GM19238 (cell line): Measurements from ENCODE around the gene GLDN.

ENCODE experiments used
- DNase-seq: peaks from one replicate; pipeline ENCODE4 v3.0.0; 2011; ENCODE audit warnings: low spot score; ENCODE audit not compliant: insufficient read length

The GLDN gene

GRCh38 chr15:51341366-51342226 is at the start of gene GLDN:
Gene GLDN, plus strand, starts transcription at chr15:51341655. Its CDS starts 30 bp downstream, at chr15:51341685.
- no peak for DNase-seq

DNA sequence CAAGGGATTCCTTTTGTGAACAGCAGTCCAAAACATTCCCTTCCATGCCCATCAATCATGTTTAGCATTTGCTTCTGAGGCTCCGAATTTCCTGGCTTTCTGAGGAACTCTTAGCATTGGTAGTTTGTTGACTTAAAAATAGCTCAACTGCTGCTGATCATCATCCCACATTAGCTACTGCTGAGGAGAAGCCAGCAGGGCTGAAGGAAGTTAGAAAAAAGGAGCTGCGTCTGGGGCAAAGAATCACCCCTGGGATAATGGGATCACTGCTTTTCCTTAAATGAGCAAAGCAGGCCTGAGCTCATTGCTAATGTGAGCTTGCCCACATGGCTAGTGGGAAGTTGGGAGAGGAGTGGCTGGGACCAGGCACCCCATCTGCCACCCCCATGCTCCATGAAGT is 42.8 kb upstream of the GLDN start:
- DNase-seq = no peak

GRCh38 chr15:51299187-51300015 is 42.1 kb upstream of the GLDN start:
- DNase-seq = no peak

DNA sequence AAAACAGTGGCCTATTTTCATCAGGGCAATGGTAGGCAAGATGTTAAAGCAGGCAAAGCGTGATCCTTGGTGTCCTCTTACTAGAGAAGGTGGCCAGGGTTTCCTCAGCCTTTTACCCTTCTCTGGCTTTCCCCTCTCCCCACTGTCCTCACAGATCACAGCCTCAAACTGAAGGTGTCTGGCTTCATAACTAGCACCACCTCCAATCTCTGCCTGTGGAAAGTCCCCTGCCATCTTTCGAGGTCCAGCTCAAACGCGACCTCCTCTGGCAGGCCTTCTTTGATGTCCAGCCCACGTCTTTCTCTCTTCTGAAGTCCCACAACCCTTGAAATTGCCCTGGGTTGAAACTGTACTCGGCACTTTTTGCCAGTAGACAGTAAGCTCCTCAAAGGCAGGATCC is 39.0 kb upstream of the GLDN start:
- DNase-seq = no peak

GRCh38 chr15:51303462-51303980 is 37.9 kb upstream of the GLDN start:
- no peak for DNase-seq

GRCh38 chr15:51307325-51307724 is 34.1 kb upstream of the GLDN start:
- no peak for DNase-seq

GRCh38 chr15:51307811-51308210 is 33.6 kb upstream of the GLDN start:
- DNase-seq = no peak

DNA sequence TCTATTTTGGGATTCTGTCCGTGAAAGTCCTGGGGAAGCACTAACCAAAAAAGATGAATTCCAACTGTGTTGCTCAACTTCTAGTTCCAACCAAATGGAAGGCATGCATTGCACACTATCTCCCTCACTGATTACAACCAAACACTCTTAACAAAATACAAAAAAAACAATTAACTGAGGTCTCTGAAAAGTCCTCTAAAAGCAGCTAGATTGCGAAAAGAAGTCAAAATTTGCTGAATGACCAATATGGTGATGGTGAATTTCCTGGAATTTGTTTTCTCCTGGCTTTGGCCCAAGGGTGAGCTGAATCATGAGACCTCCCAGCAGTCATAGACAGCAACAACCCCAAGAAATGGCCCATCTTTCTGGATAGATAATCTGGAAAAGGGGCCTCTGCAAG is 31.4 kb upstream of the GLDN start:
- DNase-seq = no peak

- no peak for DNase-seq
Measured at GRCh38 chr15:51311510-51311909, 29.9 kb upstream of the GLDN start.

DNA sequence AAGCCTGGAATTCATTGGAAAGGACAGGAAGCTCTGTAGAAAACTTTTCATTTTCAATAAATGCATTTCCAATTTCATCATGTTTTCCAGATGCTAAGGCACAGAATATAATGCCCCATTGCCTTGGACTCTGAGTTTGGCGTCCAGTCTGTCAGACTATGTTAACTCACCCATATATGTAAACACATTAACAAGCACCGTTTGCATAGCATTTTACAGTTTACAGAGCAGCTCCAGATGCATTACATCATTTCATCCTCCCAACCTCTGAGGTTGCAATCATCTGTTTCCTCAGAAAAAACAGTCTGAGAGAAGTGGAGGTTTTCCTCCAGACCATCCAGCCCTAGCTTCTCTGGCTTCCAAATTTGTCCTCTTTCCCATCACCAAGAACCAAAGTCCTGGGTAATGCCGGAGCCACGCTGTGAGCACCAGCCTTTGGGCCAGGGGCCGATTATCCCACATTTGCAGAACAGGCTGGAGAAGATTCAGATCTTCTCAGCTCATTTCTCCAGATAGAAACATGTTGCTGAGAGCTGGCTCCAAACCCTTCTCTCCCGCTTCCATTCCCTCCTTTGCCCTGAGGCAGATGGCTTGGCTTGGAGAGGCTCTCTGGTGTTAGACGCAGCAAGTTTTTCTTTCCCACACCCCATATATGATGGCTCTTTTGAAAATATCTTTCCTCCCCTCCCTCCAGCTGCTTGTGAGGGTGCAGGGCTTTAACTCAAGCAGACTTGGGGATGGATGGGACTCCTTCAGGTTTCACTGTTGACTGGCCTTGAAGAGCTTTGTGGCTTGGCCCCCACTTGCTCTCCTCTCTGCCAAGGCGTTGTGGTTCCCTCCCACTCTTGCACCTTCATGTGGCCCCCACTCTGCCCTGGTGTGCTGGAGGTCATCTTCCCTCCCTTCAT is 29.0 kb upstream of the GLDN start:
- no peak for DNase-seq

DNA sequence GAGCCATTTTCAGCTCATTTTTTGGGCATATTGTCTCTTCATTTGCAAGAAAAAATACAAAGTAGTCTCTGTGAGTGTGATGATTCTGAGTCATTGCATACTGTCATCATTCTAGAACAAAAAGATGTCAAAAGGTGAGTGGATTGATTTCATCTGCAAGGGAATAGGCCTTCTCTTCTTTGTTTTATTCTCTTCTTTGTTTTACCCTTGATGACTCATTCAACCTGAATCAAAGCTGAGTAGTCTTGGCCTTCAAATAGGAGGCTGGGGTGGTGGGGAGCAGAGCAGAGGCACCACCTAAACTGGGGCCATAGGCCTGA is 28.4 kb upstream of the GLDN start:
- no peak for DNase-seq

DNA sequence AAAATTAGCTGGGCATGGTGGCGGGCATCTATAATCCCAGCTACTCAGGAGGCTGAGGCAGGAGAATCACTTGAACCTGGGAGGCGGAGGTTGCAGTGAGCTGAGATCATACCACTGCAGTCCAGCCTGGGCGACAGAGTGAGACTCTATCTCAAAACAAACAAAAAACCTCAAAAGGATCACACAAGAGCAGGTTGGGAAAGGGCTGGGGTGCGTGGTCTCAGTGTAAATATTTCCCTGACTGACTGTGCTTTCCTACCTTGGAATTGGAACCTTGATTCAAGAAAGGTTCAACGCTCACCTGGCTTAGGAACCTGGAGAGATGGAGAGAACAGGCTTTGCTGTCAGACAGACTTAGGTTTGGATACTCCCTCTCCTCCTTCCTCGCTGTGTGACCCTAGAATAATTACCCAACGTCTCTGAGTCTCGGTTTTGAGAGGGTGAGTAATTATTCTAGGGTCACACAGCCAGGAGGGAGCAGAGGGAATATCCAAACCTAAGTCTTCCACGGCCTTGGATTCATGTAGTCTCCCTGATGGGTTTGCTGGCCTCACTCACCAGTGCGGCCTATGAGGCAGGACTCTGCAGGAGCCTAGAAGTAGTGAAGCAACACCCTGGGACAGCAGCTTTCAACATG is 27.7 kb upstream of the GLDN start:
- no peak for DNase-seq

GRCh38 chr15:51314391-51315337 is 26.8 kb upstream of the GLDN start:
- no peak for DNase-seq

DNA sequence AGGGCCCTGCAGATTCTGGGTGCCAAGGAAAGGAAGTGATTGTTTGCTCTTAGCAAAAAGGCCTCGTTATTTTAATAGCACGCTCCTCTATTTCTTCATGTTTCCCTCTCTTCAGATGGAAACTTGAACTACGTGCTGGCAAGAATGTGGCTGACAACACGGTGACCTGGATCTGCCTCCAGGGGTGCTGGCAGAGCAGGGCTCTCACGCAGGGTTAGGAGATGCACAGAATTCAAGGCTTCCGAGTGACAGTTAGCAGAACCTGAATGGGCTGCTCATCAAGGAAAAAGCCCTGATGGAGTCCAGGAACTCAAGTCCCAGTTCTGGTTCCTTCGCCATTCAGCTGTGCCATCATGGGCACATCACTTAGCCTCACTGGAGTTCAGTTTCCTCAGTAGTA is 25.7 kb upstream of the GLDN start:
- DNase-seq = no peak

GRCh38 chr15:51316636-51317035 is 24.8 kb upstream of the GLDN start:
- no peak for DNase-seq

- DNase-seq = no peak
Measured at GRCh38 chr15:51318382-51319150, 22.9 kb upstream of the GLDN start.

- no peak for DNase-seq
Measured at GRCh38 chr15:51319539-51319938, 21.9 kb upstream of the GLDN start.

DNA sequence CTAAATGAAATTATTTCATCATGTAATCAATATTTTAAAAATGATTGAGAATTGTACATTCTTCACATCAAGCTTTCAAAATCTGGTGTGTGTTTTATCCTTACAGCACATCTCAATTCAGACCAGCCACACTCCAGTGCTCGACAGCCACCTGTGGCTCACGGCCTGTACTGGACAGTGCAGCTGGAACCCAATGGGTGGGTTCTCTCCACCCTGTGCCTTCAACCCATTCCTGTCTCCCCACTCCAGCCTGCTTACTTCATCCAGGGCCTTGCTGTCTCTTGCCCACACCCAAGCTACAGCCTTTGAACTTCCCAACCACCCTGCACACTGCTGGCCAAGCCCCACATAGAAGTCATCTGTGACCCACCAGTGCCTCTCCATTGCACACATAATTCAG is 20.6 kb upstream of the GLDN start:
- DNase-seq = no peak

DNA sequence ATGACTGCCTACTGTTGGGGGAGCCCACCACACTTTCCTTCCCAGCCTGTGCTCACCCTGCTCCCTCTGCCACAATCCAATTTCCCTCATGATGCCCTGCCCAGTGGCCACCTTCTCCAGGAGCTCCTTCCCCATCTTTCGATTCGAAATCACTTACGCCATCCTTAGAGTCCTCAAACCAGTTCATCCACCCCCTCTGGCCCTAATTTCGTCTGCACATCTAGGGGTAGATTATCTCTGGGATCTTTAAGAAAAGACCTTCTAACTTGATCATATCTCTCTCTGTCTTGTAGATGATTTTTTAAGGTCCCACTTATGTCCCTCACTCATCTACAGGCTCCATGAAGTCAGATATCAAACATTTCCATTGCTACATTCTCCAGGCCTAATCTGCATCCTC is 20.1 kb upstream of the GLDN start:
- no peak for DNase-seq
